ENCODE data around the gene DNM3. TPM values are rescaled to one million over a fixed set of nuclear protein-coding genes. Genes with fewer than 3 reads are reported as not detected.

Gene DNM3
- total and polyA plus RNA-seq, 2 experiments from 2014 or later: 5.2 to 12.2 TPM

DNA sequence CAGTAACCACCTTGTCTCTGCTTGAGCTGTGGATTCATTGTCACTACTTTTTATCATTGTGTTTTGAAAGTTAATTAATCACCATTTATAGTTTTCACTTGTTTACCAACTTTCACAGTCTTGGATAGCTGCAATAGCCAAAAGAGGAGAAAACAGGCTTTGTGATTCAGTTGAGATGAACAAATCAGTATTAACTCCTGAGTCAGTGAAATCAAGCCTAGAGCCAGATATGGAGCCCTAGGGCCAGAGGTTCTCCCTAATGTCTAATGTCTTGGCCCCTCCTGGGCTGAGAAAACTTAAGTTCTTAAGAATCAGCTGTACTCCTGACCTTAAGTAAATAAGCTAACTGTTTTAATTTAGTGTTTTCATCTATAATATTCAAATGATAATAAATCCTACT is 228.8 kb downstream of the DNM3 start:
- Histone ChIP-seq H3K36me3 (ENCODE audit: insufficient read depth) (no peaks in the 10 kb centered on the region; the same call in 1 of the 2 replicates), H4K20me1 (replicated peaks; ENCODE audit: insufficient read depth) (no peaks in the 10 kb centered on the region), H3K4me1 (ENCODE audit: insufficient read depth) (no peaks in the 10 kb centered on the region), H3K79me2 (replicated peaks; ENCODE audit: insufficient read depth) (no peaks in the 10 kb centered on the region), H3F3A (replicated peaks; ENCODE audit: low read depth) (no peaks in the 10 kb centered on the region), H3K9me2 (ENCODE audit: insufficient read depth) (no peaks in the 10 kb centered on the region), H3K4me2 (no peak overlapping the region), H3K27ac (ENCODE audit: low read depth) (no peak overlapping the region), H3K4me3 (no peak overlapping the region), H2AFZ (no peak overlapping the region), H3K27me3 (ENCODE audit: insufficient read depth) (no peaks in the 10 kb centered on the region)
- H3K27ac Mint-ChIP-seq: no peak overlapping the region
- H3K27me3 Mint-ChIP-seq (ENCODE audit: insufficient read depth, low read depth, poor library complexity): no peaks in the 10 kb centered on the region
- DNase-seq (ENCODE audit: low spot score): no peak
- ATAC-seq: no peak
- no peak overlapping the region for H3K4me3 Mint-ChIP-seq
- H3K9me3 Mint-ChIP-seq: no peaks in the 10 kb centered on the region; the same call in 2 of the 3 replicates
- no peaks in the 10 kb centered on the region for H3K4me1 Mint-ChIP-seq
- no peaks in the 10 kb centered on the region for H3K36me3 Mint-ChIP-seq (ENCODE audit: low read depth)
- TF ChIP-seq, protein P1, sequence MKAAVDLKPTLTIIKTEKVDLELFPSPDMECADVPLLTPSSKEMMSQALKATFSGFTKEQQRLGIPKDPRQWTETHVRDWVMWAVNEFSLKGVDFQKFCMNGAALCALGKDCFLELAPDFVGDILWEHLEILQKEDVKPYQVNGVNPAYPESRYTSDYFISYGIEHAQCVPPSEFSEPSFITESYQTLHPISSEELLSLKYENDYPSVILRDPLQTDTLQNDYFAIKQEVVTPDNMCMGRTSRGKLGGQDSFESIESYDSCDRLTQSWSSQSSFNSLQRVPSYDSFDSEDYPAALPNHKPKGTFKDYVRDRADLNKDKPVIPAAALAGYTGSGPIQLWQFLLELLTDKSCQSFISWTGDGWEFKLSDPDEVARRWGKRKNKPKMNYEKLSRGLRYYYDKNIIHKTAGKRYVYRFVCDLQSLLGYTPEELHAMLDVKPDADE (IDR thresholded peaks at IDR 0.05): no peak
- TF ChIP-seq JUNB (IDR thresholded peaks at IDR 0.05; ENCODE audit: unreplicated experiment): no peak
- TF ChIP-seq CREB1 (CRISPR knock-in tag; IDR thresholded peaks at IDR 0.05; ENCODE audit: low read depth): no peak
- TF ChIP-seq, protein P2, sequence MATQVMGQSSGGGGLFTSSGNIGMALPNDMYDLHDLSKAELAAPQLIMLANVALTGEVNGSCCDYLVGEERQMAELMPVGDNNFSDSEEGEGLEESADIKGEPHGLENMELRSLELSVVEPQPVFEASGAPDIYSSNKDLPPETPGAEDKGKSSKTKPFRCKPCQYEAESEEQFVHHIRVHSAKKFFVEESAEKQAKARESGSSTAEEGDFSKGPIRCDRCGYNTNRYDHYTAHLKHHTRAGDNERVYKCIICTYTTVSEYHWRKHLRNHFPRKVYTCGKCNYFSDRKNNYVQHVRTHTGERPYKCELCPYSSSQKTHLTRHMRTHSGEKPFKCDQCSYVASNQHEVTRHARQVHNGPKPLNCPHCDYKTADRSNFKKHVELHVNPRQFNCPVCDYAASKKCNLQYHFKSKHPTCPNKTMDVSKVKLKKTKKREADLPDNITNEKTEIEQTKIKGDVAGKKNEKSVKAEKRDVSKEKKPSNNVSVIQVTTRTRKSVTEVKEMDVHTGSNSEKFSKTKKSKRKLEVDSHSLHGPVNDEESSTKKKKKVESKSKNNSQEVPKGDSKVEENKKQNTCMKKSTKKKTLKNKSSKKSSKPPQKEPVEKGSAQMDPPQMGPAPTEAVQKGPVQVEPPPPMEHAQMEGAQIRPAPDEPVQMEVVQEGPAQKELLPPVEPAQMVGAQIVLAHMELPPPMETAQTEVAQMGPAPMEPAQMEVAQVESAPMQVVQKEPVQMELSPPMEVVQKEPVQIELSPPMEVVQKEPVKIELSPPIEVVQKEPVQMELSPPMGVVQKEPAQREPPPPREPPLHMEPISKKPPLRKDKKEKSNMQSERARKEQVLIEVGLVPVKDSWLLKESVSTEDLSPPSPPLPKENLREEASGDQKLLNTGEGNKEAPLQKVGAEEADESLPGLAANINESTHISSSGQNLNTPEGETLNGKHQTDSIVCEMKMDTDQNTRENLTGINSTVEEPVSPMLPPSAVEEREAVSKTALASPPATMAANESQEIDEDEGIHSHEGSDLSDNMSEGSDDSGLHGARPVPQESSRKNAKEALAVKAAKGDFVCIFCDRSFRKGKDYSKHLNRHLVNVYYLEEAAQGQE (IDR thresholded peaks at IDR 0.05; ENCODE audit: unreplicated experiment): no peak
- TF ChIP-seq POLR2AphosphoS5 (IDR thresholded peaks at IDR 0.05; ENCODE audit: low read depth): no peak
- TF ChIP-seq EZH2 (IDR thresholded peaks at IDR 0.05; ENCODE audit: low read depth, unreplicated experiment): no peak
- no peak for TF ChIP-seq NANOG (IDR thresholded peaks at IDR 0.05; ENCODE audit: borderline replicate concordance)
- TF ChIP-seq ZNF114 (CRISPR knock-in tag; IDR thresholded peaks at IDR 0.05): no peak
- TF ChIP-seq, protein P3, sequence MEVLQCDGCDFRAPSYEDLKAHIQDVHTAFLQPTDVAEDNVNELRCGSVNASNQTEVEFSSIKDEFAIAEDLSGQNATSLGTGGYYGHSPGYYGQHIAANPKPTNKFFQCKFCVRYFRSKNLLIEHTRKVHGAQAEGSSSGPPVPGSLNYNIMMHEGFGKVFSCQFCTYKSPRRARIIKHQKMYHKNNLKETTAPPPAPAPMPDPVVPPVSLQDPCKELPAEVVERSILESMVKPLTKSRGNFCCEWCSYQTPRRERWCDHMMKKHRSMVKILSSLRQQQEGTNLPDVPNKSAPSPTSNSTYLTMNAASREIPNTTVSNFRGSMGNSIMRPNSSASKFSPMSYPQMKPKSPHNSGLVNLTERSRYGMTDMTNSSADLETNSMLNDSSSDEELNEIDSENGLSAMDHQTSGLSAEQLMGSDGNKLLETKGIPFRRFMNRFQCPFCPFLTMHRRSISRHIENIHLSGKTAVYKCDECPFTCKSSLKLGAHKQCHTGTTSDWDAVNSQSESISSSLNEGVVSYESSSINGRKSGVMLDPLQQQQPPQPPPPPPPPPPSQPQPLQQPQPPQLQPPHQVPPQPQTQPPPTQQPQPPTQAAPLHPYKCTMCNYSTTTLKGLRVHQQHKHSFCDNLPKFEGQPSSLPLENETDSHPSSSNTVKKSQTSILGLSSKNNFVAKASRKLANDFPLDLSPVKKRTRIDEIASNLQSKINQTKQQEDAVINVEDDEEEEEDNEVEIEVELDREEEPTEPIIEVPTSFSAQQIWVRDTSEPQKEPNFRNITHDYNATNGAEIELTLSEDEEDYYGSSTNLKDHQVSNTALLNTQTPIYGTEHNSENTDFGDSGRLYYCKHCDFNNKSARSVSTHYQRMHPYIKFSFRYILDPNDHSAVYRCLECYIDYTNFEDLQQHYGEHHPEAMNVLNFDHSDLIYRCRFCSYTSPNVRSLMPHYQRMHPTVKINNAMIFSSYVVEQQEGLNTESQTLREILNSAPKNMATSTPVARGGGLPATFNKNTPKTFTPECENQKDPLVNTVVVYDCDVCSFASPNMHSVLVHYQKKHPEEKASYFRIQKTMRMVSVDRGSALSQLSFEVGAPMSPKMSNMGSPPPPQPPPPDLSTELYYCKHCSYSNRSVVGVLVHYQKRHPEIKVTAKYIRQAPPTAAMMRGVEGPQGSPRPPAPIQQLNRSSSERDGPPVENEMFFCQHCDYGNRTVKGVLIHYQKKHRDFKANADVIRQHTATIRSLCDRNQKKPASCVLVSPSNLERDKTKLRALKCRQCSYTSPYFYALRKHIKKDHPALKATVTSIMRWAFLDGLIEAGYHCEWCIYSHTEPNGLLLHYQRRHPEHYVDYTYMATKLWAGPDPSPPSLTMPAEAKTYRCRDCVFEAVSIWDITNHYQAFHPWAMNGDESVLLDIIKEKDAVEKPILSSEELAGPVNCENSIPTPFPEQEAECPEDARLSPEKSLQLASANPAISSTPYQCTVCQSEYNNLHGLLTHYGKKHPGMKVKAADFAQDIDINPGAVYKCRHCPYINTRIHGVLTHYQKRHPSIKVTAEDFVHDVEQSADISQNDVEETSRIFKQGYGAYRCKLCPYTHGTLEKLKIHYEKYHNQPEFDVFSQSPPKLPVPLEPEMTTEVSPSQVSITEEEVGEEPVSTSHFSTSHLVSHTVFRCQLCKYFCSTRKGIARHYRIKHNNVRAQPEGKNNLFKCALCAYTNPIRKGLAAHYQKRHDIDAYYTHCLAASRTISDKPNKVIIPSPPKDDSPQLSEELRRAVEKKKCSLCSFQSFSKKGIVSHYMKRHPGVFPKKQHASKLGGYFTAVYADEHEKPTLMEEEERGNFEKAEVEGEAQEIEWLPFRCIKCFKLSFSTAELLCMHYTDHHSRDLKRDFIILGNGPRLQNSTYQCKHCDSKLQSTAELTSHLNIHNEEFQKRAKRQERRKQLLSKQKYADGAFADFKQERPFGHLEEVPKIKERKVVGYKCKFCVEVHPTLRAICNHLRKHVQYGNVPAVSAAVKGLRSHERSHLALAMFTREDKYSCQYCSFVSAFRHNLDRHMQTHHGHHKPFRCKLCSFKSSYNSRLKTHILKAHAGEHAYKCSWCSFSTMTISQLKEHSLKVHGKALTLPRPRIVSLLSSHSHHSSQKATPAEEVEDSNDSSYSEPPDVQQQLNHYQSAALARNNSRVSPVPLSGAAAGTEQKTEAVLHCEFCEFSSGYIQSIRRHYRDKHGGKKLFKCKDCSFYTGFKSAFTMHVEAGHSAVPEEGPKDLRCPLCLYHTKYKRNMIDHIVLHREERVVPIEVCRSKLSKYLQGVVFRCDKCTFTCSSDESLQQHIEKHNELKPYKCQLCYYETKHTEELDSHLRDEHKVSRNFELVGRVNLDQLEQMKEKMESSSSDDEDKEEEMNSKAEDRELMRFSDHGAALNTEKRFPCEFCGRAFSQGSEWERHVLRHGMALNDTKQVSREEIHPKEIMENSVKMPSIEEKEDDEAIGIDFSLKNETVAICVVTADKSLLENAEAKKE (CRISPR knock-in tag; IDR thresholded peaks at IDR 0.05): no peak
- TF ChIP-seq, protein P4, sequence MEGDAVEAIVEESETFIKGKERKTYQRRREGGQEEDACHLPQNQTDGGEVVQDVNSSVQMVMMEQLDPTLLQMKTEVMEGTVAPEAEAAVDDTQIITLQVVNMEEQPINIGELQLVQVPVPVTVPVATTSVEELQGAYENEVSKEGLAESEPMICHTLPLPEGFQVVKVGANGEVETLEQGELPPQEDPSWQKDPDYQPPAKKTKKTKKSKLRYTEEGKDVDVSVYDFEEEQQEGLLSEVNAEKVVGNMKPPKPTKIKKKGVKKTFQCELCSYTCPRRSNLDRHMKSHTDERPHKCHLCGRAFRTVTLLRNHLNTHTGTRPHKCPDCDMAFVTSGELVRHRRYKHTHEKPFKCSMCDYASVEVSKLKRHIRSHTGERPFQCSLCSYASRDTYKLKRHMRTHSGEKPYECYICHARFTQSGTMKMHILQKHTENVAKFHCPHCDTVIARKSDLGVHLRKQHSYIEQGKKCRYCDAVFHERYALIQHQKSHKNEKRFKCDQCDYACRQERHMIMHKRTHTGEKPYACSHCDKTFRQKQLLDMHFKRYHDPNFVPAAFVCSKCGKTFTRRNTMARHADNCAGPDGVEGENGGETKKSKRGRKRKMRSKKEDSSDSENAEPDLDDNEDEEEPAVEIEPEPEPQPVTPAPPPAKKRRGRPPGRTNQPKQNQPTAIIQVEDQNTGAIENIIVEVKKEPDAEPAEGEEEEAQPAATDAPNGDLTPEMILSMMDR (conservative IDR thresholded peaks at IDR 0.05; ENCODE audit: low read depth in 2 of 2): no peak
- no peak for TF ChIP-seq STAT1 (IDR thresholded peaks at IDR 0.05; ENCODE audit: unreplicated experiment)
- no peak for TF ChIP-seq EZH2phosphoT487 (IDR thresholded peaks at IDR 0.05; ENCODE audit: unreplicated experiment)
- no peak for TF ChIP-seq ZNF331 (CRISPR knock-in tag; IDR thresholded peaks at IDR 0.05; ENCODE audit: low read depth)
